CMK (cell line): Measurements from ENCODE around the gene ADGRD1.
"Not testable (repeated sequence)": the region's sequence is repeated elsewhere in the genome, so short reads cannot be mapped to it uniquely, and the experiment has no call there.

Source experiments
- DNase-seq: peaks from one replicate; pipeline ENCODE4 v3.0.0-alpha.2; 2010; ENCODE audit warnings: low read depth

Gene ADGRD1

GRCh38 chr12:131055596-131056233 lies 102.0 kb downstream of the ADGRD1 start:
- no peak for DNase-seq

DNA sequence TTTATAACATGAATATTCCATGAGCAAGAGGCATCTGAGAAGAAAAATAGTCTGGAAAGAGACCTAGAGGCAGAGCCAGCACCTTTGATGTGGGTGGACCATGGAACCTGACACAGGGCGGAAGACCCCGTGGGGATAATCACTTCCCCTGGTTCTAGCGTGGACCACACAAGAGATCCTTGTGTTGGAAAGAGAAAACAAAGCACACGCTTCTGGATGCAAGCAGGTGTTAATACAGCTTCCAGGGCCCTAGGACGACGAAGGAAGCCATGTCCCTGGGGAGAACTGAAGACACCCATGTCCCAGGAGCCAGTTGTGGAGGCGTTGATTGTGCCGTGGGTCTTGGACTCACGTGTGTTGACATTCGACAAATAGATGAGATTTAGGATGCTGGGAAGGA lies 102.9 kb downstream of the ADGRD1 start:
- DNase-seq = no peak

DNA sequence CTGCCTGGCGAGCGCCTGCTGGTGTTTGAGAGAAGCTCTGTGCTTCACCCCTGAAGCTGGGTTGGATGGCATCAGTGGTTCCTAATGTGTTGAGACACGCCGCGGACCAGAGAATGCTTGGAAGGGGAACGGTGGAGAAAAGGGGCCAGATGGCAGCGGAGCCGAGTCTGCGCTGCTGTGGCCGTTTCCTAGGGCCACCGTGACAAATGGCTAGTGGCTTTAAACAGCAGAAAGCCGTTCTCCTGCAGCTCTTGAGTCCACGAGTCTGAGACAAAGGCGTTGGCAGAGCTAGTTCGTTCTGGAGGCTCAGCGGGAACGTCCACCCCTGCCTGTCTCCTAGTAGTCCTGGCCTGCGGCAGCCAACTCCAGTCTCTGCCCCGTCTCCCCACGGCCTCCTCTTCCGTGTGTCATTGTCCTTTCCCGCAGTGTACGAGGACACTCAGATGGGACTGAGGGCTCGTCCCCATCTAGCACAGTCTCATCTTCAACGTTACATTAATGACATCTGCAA lies 103.6 kb downstream of the ADGRD1 start:
- no peak for DNase-seq

GRCh38 chr12:131057722-131058515 lies 104.2 kb downstream of the ADGRD1 start:
- DNase-seq = no peak

GRCh38 chr12:131058700-131059099 lies 105.0 kb downstream of the ADGRD1 start:
- DNase-seq = no peak

- DNase-seq = no peak
These were observed 106.5 kb downstream of the ADGRD1 start for GRCh38 chr12:131060011-131060703.

GRCh38 chr12:131061041-131061806 lies 107.5 kb downstream of the ADGRD1 start:
- no peak for DNase-seq

DNA sequence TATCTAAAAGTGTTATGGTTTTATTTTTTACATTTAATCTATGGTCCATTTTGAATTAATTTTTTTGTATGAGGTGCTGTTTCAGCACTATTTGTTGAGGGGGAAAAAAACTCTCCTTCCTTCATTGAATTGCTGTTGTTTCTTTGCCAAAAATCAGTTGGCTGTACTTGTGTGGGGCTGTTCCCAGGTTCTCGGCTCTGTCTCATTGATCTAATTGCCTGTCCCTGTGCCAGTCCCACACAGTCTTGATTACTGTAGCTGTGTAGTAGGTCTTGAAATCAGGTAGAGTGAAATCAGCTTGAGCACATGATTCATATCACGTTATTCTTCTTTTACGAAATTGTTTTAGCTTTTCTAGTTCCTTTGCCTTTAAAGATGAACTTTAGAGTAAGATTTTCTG lies 109.7 kb downstream of the ADGRD1 start:
- DNase-seq = no peak

DNA sequence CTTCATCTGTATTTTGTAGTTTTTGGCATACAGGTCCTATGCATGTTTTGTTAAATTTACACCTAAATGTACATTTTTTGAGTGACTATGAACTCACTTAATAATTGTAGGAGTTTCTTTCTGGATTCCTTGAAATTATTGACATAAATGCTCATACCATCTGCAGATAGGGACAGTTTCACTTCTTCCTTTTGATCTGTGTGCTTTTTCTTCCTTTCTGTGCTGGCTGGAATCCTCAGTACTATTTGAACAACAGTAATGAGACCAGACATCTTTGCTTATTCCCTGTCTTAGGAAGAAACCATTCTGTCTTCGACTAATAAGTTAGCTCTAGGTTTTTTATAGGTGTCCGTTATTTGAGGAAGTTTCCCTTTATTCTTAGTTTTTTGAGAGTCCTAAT lies 110.3 kb downstream of the ADGRD1 start:
- no peak for DNase-seq

GRCh38 chr12:131065279-131065678 lies 111.6 kb downstream of the ADGRD1 start:
- DNase-seq = no peak

DNA sequence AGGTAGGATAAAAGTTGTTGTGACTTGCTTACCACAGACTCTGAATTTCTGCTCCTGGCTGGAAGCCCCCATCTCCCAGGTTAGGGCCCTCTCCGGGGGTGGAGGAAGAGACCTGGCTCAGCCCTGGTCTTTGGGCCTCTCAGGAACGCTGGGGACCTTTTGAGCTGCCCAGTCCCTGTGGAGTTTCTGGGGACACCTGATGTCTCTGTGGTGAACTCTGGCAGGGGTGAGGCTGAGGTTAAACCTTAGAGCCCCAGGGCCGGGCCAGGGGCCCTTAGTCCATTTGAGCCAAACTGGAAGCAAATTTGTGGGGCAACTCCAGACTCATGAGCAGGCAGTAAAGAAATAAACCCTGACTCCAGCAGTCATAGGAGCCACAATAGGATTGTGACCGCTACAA lies 112.1 kb downstream of the ADGRD1 start:
- no peak for DNase-seq

DNA sequence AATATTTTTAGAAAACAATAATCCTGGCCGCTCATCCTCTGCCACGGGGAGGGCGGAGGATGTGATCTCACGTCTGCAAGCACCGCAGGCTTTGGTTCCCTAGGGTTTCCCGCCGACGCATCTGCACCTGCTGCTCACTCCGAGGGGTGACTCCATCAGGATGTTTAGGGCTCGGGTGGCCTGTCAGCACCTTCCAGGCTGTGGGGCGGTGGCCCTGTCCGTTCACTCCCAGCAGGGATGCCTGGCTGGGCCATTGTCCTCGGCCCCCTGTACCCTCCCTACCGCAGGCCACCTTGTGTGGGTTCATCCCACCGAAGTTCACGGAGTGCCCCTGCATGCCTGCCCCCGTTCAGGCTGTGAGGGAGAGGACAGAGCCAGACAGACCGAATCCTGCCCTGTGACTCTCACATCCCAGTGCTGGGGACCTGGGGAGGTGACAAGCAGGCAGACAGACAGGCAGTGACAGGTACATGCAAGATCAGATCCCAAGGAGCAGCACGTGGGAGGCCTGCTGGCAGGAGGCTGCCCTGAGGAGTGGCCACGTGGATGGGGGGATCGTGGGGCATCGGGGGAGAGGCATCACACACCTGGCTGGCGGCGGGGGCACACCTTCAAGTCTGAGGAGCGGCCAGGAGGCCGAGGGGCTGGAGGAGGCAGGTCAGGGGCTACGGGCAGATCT lies 112.6 kb downstream of the ADGRD1 start:
- no peak for DNase-seq

GRCh38 chr12:131066886-131067490 lies 113.3 kb downstream of the ADGRD1 start:
- DNase-seq = no peak

- no peak for DNase-seq
These were observed 114.5 kb downstream of the ADGRD1 start for GRCh38 chr12:131067981-131068851.

GRCh38 chr12:131068926-131069720 lies 115.4 kb downstream of the ADGRD1 start:
- not testable (repeated sequence) for DNase-seq

DNA sequence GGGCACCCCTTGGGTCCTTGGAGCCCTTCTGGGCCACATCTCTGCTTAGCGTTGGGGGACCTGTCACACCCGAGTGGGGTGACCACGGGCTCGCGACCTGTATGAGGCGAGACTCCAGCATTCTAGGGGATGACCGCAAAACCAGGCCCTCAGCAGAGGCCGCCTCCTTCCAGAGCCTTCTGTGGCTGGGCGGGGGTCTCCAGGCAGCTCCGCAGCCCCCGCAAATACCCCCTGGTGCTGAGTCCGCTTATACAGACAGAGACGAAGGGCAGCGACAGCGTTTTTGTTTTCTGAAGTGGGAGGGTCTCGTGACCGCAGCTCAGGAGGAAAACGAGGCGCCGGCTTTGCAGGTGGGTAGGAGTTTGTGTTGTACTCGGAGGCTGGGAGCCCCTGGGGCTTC lies 116.4 kb downstream of the ADGRD1 start:
- not testable (repeated sequence) for DNase-seq

- not testable (repeated sequence) for DNase-seq
These were observed 117.0 kb downstream of the ADGRD1 start for GRCh38 chr12:131070668-131071067.

- DNase-seq = not testable (repeated sequence)
These were observed 117.6 kb downstream of the ADGRD1 start for GRCh38 chr12:131071234-131071820.

GRCh38 chr12:131071950-131072349 lies 118.2 kb downstream of the ADGRD1 start:
- not testable (repeated sequence) for DNase-seq
